ENCODE data around the gene FGF3.

FGF3 gene

GRCh38 chr11:69797156-69797555 lies 22.1 kb downstream of the FGF3 start:
- no peak overlapping the region for H3K4me3 ChIP-seq (ENCODE audit: low read depth, low read length)
- no peak for TF ChIP-seq CTCF (IDR thresholded peaks at IDR 0.05; ENCODE audit: low read depth, low read length)

- H3K4me3 ChIP-seq (ENCODE audit: low read depth, low read length), result no peak overlapping the region
- TF ChIP-seq CTCF (IDR thresholded peaks at IDR 0.05; ENCODE audit: low read depth, low read length), result no peak
Observed at GRCh38 chr11:69796063-69796462, 23.2 kb downstream of the FGF3 start.

GRCh38 chr11:69791276-69792180 lies 27.7 kb downstream of the FGF3 start:
- H3K4me3 ChIP-seq (ENCODE audit: low read depth, low read length), result no peak overlapping the region
- no peak for TF ChIP-seq CTCF (IDR thresholded peaks at IDR 0.05; ENCODE audit: low read depth, low read length)

- H3K4me3 ChIP-seq (ENCODE audit: low read depth, low read length), result no peak overlapping the region
- TF ChIP-seq CTCF (IDR thresholded peaks at IDR 0.05; ENCODE audit: low read depth, low read length), result no peak
Observed at GRCh38 chr11:69788956-69789355, 30.3 kb downstream of the FGF3 start.

- H3K4me3 ChIP-seq (ENCODE audit: low read depth, low read length), result no peak overlapping the region
- TF ChIP-seq CTCF (IDR thresholded peaks at IDR 0.05; ENCODE audit: low read depth, low read length), result no peak
Observed at GRCh38 chr11:69787906-69788305, 31.3 kb downstream of the FGF3 start.

- no peak for TF ChIP-seq CTCF (IDR thresholded peaks at IDR 0.05; ENCODE audit: low read depth, low read length)
- H3K4me3 ChIP-seq (ENCODE audit: low read depth, low read length), result no peak overlapping the region
Observed at GRCh38 chr11:69787457-69787856, 31.8 kb downstream of the FGF3 start.

- no peak overlapping the region for H3K4me3 ChIP-seq (ENCODE audit: low read depth, low read length)
- no peak for TF ChIP-seq CTCF (IDR thresholded peaks at IDR 0.05; ENCODE audit: low read depth, low read length)
Observed at GRCh38 chr11:69781241-69781640, 38.0 kb downstream of the FGF3 start.
